ENCODE results near the gene OLFML2A.

DNA sequence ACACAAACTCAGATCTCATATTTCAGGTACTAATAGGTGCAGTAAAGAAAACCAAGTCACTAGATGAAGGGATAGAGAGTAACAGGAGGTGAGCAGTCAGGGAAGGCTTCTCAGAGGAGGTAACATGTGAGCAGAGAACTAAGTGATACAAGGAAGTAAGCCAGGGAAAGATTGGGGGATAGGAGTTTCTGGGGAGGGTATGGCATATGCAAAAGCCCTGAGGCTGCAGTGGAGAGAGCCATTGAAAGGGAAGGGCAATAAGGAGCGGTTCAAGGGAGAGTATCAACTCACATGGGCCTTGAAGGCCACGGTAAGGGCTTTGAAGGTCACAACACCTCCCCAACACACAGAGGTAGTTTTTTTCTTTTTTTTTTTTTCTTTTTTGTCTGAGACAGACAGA lies 6.9 kb downstream of the OLFML2A start:
- TF ChIP-seq, protein P1, sequence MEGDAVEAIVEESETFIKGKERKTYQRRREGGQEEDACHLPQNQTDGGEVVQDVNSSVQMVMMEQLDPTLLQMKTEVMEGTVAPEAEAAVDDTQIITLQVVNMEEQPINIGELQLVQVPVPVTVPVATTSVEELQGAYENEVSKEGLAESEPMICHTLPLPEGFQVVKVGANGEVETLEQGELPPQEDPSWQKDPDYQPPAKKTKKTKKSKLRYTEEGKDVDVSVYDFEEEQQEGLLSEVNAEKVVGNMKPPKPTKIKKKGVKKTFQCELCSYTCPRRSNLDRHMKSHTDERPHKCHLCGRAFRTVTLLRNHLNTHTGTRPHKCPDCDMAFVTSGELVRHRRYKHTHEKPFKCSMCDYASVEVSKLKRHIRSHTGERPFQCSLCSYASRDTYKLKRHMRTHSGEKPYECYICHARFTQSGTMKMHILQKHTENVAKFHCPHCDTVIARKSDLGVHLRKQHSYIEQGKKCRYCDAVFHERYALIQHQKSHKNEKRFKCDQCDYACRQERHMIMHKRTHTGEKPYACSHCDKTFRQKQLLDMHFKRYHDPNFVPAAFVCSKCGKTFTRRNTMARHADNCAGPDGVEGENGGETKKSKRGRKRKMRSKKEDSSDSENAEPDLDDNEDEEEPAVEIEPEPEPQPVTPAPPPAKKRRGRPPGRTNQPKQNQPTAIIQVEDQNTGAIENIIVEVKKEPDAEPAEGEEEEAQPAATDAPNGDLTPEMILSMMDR (IDR thresholded peaks at IDR 0.05; ENCODE audit: poor library complexity): no peak
- TF ChIP-seq EZH2 (IDR thresholded peaks at IDR 0.05; ENCODE audit: borderline replicate concordance): no peak

All from hepatocyte (in vitro differentiated cells).